Prostate gland (tissue), 2 donors: ENCODE measurements around the gene FBRSL1. TPM values are rescaled to one million over a fixed set of nuclear protein-coding genes. Genes with fewer than 3 reads are reported as not detected.

ENCODE experiments used
- DNase-seq: peaks from one replicate; pipeline ENCODE4 v3.0.0-alpha.2; 2019; ENCODE audit warnings: low spot score
- H3K27ac ChIP-seq, 2 donors: fragments of 200-600 bp; sonication (generic); 2 replicates each; pipeline ENCODE4 v1.5.1; 2017 to 2019
- H3K27me3 ChIP-seq: fragments of 200-600 bp; sonication (generic); replicated peaks from 2 replicates; pipeline ENCODE4 v1.5.1; 2019; ENCODE audit not compliant: insufficient read depth
- H3K36me3 ChIP-seq, 2 donors: fragments of 200-600 bp; sonication (generic); 1 replicate in 1 of 2; 2 replicates in 1 of 2; pipeline versions ENCODE4 v1.5.1 to v1.8.1; 2017 to 2019
- H3K4me1 ChIP-seq: fragments of 200-600 bp; sonication (generic); replicated peaks from 2 replicates; pipeline ENCODE4 v1.5.1; 2019
- H3K4me3 ChIP-seq, 2 donors: fragments of 200-600 bp; sonication (generic); 2 replicates each; pipeline ENCODE4 v1.5.1; 2017 to 2019
- H3K9me3 ChIP-seq: fragments of 200-600 bp; sonication (generic); 2 replicates; pipeline ENCODE4 v1.5.1; 2017
- POLR2A ChIP-seq: fragments of 450-650 bp; IDR thresholded peaks from one replicate; pipeline ENCODE4 v1.6.1; 2016; ENCODE audit warnings: antibody characterized with exemption, mild to moderate bottlenecking
- POLR2AphosphoS5 ChIP-seq: sonication (generic); formaldehyde crosslinking; IDR thresholded peaks from one replicate; pipeline ENCODE4 v1.6.1; 2017; ENCODE audit warnings: antibody characterized with exemption
- WGBS: methylation state at CpG from one replicate; pipeline ENCODE4 v1.1.5; 2018; 5-methylcytosine and 5-hydroxymethylcytosine counted together
- intact Hi-C: fragments of 100-400 bp; cut with DNase I; formaldehyde crosslinking; loops from one replicate; pipeline ENCODE4 v1.14.2; 2022
- total RNA-seq, 2 donors: library from RNA; depleted of rRNA; stranded (reverse); fragments of >200 nt; gene quantifications; one replicate each; pipeline ENCODE4 v1.1.0, GENCODE V29; 2016
- TF ChIP-seq, protein P1 (sequence below), 4 experiments: fragments of 200-600 bp in 2 of 4; fragments of 450-650 bp in 2 of 4; sonication (generic) in 2 of 4; IDR thresholded peaks; 1 replicate in 3 of 4; 2 replicates in 1 of 4; pipeline ENCODE4 v1.5.1; 2016 to 2019; ENCODE audit warnings: antibody characterized with exemption in 4 of 4, mild to moderate bottlenecking in 2 of 4, moderate library complexity in 2 of 4

Gene FBRSL1
- total RNA-seq, 2 donors from 2014 or later: 34.2 to 69.2 TPM

GRCh38 chr12:132517740-132518100 is 27.8 kb downstream of the FBRSL1 start:
- intact Hi-C loops: no loop called here
- 86% methylated on average over 10 of the region's 10 CpGs for WGBS
- Histone ChIP-seq H3K36me3 (no peaks in the 10 kb centered on the region), H3K9me3 (no peaks in the 10 kb centered on the region), H3K4me3 (no peak overlapping the region), H3K27ac (no peak overlapping the region), H3K27me3 (no peaks in the 10 kb centered on the region), H3K4me1 (no peaks in the 10 kb centered on the region)
- no peak for DNase-seq
- TF ChIP-seq, protein P1, sequence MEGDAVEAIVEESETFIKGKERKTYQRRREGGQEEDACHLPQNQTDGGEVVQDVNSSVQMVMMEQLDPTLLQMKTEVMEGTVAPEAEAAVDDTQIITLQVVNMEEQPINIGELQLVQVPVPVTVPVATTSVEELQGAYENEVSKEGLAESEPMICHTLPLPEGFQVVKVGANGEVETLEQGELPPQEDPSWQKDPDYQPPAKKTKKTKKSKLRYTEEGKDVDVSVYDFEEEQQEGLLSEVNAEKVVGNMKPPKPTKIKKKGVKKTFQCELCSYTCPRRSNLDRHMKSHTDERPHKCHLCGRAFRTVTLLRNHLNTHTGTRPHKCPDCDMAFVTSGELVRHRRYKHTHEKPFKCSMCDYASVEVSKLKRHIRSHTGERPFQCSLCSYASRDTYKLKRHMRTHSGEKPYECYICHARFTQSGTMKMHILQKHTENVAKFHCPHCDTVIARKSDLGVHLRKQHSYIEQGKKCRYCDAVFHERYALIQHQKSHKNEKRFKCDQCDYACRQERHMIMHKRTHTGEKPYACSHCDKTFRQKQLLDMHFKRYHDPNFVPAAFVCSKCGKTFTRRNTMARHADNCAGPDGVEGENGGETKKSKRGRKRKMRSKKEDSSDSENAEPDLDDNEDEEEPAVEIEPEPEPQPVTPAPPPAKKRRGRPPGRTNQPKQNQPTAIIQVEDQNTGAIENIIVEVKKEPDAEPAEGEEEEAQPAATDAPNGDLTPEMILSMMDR (IDR thresholded peaks at IDR 0.05): no peak
- TF ChIP-seq POLR2A (no peak), POLR2AphosphoS5 (no peak)

GRCh38 chr12:132518354-132518992 is 28.5 kb downstream of the FBRSL1 start:
- Histone ChIP-seq H3K4me1 (peaks cover 5% of the 10 kb centered on the region), H3K4me3 (no peak overlapping the region), H3K27me3 (no peaks in the 10 kb centered on the region), H3K36me3 (no peaks in the 10 kb centered on the region), H3K27ac (no peak overlapping the region), H3K9me3 (no peaks in the 10 kb centered on the region)
- intact Hi-C loops: no loop called here
- TF ChIP-seq POLR2A: no peak
- TF ChIP-seq, protein P1 (IDR thresholded peaks at IDR 0.05): no peak
- no peak for TF ChIP-seq POLR2AphosphoS5
- WGBS: 96% methylated on average over 7 of the region's 7 CpGs
- no peak for DNase-seq

GRCh38 chr12:132520421-132521199 is 30.7 kb downstream of the FBRSL1 start:
- H3K4me1 ChIP-seq: peaks cover 14% of the 10 kb centered on the region
- no peak overlapping the region for H3K27ac ChIP-seq
- no peaks in the 10 kb centered on the region for H3K27me3 ChIP-seq
- WGBS: 60% methylated on average over 10 of the region's 17 CpGs
- DNase-seq: no peak
- H3K9me3 ChIP-seq: no peaks in the 10 kb centered on the region
- no peak for TF ChIP-seq POLR2AphosphoS5
- no peak for TF ChIP-seq POLR2A
- TF ChIP-seq, protein P1 (IDR thresholded peaks at IDR 0.05): no peak
- H3K4me3 ChIP-seq: no peak overlapping the region
- H3K36me3 ChIP-seq: no peaks in the 10 kb centered on the region
- intact Hi-C loops: loop anchor here (5.0 to 10.0 kb wide), 2 partner anchors 103 to 366 kb away; no protein-coding TSS in a partner anchor

- H3K36me3 ChIP-seq: no peaks in the 10 kb centered on the region
- H3K4me3 ChIP-seq: no peak overlapping the region
- no peak for DNase-seq
- no peaks in the 10 kb centered on the region for H3K27me3 ChIP-seq
- WGBS: 85% methylated on average over 14 of the region's 15 CpGs
- TF ChIP-seq POLR2A (no peak), POLR2AphosphoS5 (no peak)
- TF ChIP-seq, protein P1 (IDR thresholded peaks at IDR 0.05): no peak
- intact Hi-C loops: loop anchor here (5.0 to 10.0 kb wide), 2 partner anchors 104 to 366 kb away; no protein-coding TSS in a partner anchor
- no peaks in the 10 kb centered on the region for H3K9me3 ChIP-seq
- no peak overlapping the region for H3K27ac ChIP-seq
- peaks cover 14% of the 10 kb centered on the region for H3K4me1 ChIP-seq
These were observed 31.2 kb downstream of the FBRSL1 start for GRCh38 chr12:132521200-132521580.
